HT-29 (cell line): Measurements from ENCODE around the gene FAM149B1. TPM values are rescaled to one million over a fixed set of nuclear protein-coding genes. Genes with fewer than 3 reads are reported as not detected.

Experiments
- DNase-seq: peaks from one replicate; pipeline ENCODE4 v3.0.0-alpha.2; 2015; ENCODE audit warnings: low spot score
- small RNA-seq: library from RNA; depleted of rRNA; stranded (forward); fragments of <200 nt; gene quantifications from one replicate; pipeline ENCODE3, GENCODE V24; 2014
- total RNA-seq: library from RNA; depleted of rRNA; stranded (reverse); fragments of >200 nt; shearing (Covaris generic); gene quantifications from 2 replicates; pipeline ENCODE4 v1.2.3, GENCODE V29; 2014; rRNA removed

The FAM149B1 gene
- total RNA-seq, 1 experiment from 2014 or later, result 4.3 TPM

- DNase-seq, result no peak
These were observed 96.5 kb downstream of the FAM149B1 start for GRCh38 chr10:73264423-73264822.

GRCh38 chr10:73281097-73281496 is 113.2 kb downstream of the FAM149B1 start:
- no peak for DNase-seq

GRCh38 chr10:73287441-73287840 is 119.5 kb downstream of the FAM149B1 start:
- no peak for DNase-seq

- no peak for DNase-seq
These were observed 122.0 kb downstream of the FAM149B1 start for GRCh38 chr10:73289958-73290357.

GRCh38 chr10:73293461-73293860 is 125.5 kb downstream of the FAM149B1 start:
- DNase-seq, result no peak

Small RNA genes within 50 kb of the gene (small RNA-seq; reads per million reads assigned to genes)
- not detected for gene RF00019
- gene RNU6-833P, result not detected
- gene SNORA11F, result 1.6 reads per million, percentile 58 among the genes with 10 or more reads in this experiment

Other genes starting within 250 kb of the FAM149B1 start
- not detected in 2 replicates for gene PLA2G12B, start 213.3 kb upstream of the FAM149B1 start, total RNA-seq
- 15.1 and 16.9 TPM in 2 replicates for gene P4HA1, start 71.3 kb upstream of the FAM149B1 start, total RNA-seq
- 1.5 and 2.7 TPM in 2 replicates for gene NUDT13, start 57.7 kb upstream of the FAM149B1 start, total RNA-seq
- gene ECD, start 111 bp upstream of the FAM149B1 start, total RNA-seq, result 20.9 and 24.9 TPM in 2 replicates
- gene DNAJC9, start 79.1 kb downstream of the FAM149B1 start, total RNA-seq, result 57.2 and 57.3 TPM in 2 replicates
- 78.0 TPM in 2 replicates for gene MRPS16, start 84.5 kb downstream of the FAM149B1 start, total RNA-seq
- 0.03 TPM in 1 of 2 replicates, not detected in the other for gene CFAP70, start 190.7 kb downstream of the FAM149B1 start, total RNA-seq
- 57.9 and 60.0 TPM in 2 replicates for gene ANXA7, start 245.9 kb downstream of the FAM149B1 start, total RNA-seq